HEK293T (cell line): ENCODE measurements around the gene NLRX1.
"Not testable (repeated sequence)": the region's sequence is repeated elsewhere in the genome, so short reads cannot be mapped to it uniquely, and the experiment has no call there.

Source experiments
- ARNT ChIP-seq: fragments of 450-650 bp; IDR thresholded peaks from 2 replicates; pipeline ENCODE4 v1.6.1; 2017; ENCODE audit warnings: mild to moderate bottlenecking
- BHLHE40 ChIP-seq: fragments of 450-650 bp; IDR thresholded peaks from 2 replicates; pipeline ENCODE4 v1.6.1; 2016; ENCODE audit warnings: mild to moderate bottlenecking, moderate library complexity, borderline replicate concordance
- CTBP1 ChIP-seq: fragments of 450-650 bp; IDR thresholded peaks from 2 replicates; pipeline ENCODE4 v1.6.1; 2016; ENCODE audit warnings: borderline replicate concordance
- ELF4 ChIP-seq: fragments of 450-650 bp; IDR thresholded peaks from 2 replicates; pipeline ENCODE4 v1.6.1; 2017; ENCODE audit warnings: antibody characterized with exemption
- FOXA1 ChIP-seq: fragments of 450-650 bp; IDR thresholded peaks from 2 replicates; pipeline ENCODE4 v1.6.1; 2016; ENCODE audit warnings: mild to moderate bottlenecking
- FOXK2 ChIP-seq: fragments of 450-650 bp; IDR thresholded peaks from 2 replicates; pipeline ENCODE4 v1.6.1; 2016; ENCODE audit warnings: mild to moderate bottlenecking
- FOXM1 ChIP-seq: fragments of 450-650 bp; IDR thresholded peaks from 2 replicates; pipeline ENCODE4 v1.6.1; 2017; ENCODE audit warnings: mild to moderate bottlenecking, borderline replicate concordance
- HDGF ChIP-seq: fragments of 450-650 bp; IDR thresholded peaks from 2 replicates; pipeline ENCODE4 v1.6.1; 2017; ENCODE audit warnings: antibody characterized with exemption, borderline replicate concordance
- LEF1 ChIP-seq: fragments of 450-650 bp; IDR thresholded peaks from 2 replicates; pipeline ENCODE4 v1.6.1; 2017; ENCODE audit warnings: mild to moderate bottlenecking, borderline replicate concordance
- NFRKB ChIP-seq: fragments of 450-650 bp; IDR thresholded peaks from 2 replicates; pipeline ENCODE4 v1.6.1; 2016; ENCODE audit warnings: mild to moderate bottlenecking, moderate library complexity
- PKNOX1 ChIP-seq: fragments of 450-650 bp; IDR thresholded peaks from 2 replicates; pipeline ENCODE4 v1.6.1; 2016
- SP1 ChIP-seq: fragments of 450-650 bp; IDR thresholded peaks from 2 replicates; pipeline ENCODE4 v1.6.1; 2017
- SUZ12 ChIP-seq: fragments of 450-650 bp; IDR thresholded peaks from 2 replicates; pipeline ENCODE4 v1.6.1; 2016; ENCODE audit warnings: mild to moderate bottlenecking
- TARDBP ChIP-seq: fragments of 450-650 bp; IDR thresholded peaks from 2 replicates; pipeline ENCODE4 v1.6.1; 2016

GRCh38 chr11:119191265-119191664 is 22.7 kb downstream of the NLRX1 start:
- TF ChIP-seq SUZ12, ELF4, CTBP1, HDGF, SP1, NFRKB, ARNT, FOXK2, PKNOX1, FOXA1, BHLHE40, FOXM1, TARDBP, LEF1: not testable (repeated sequence)
